LHCN-M2 (cell line): ENCODE results near the gene KTN1. TPM values are rescaled to one million over a fixed set of nuclear protein-coding genes. Genes with fewer than 3 reads are reported as not detected.
A peak's percentile ranks its signal among the peaks of the same experiment; 100 is the strongest.

Experiments used
- DNase-seq: peaks from one replicate; pipeline ENCODE4 v3.0.0-alpha.2; 2012; ENCODE audit warnings: low read depth
- total RNA-seq: library from RNA; depleted of rRNA; stranded (reverse); fragments of >200 nt; gene quantifications from 2 replicates; pipeline ENCODE4 v1.2.3, GENCODE V29; 2014; rRNA removed

The KTN1 gene
- total RNA-seq, 1 experiment from 2014 or later: 182 TPM

DNA sequence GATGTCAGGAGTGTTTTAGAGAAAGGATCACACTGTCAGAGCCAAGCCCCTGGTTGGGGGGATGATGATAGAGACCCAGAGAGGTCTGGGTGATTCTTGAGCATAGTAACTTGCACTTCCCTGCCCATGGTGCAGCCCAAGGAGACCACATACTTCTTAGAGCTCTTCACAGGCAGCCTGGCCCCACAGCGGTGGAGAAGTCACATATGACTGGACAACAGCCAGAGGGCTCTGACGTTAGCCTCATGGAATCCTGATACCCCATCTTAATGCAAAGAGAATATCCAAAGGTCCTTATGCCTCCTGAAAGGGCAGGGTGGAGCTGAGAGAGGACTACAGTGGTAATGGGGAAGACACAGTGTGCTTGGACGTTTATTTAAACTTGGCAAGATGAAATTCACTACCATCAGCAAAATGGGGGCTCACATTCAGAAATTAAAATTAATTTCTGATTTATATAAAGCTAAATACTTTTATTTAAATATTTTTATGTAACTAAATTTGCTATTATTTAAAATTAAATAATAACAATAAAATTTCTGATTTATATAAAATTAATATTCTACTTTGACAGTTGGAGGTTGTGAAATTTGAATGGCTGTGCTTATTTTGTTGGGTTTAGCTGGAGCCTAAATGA lies 131.3 kb downstream of the KTN1 start:
- DNase-seq: peak; percentile 22

DNA sequence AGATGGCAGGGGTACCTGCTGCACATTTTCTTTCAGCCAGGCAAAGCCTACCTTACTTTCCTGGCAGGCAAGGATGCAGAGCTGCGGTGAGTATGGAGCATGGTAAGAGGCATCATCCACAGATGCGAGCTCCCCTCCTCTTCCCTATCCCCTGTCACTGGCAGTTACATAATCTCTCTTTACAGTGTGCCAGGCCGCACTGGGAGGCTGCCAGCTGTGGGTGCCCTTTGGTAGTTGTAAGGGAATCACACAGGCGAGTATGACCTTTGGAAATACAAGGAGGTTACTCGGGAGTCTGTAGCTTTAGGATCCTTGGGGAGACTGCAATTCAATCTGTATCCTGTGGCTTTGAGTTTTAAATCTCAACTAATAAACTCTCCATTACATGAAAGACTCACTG lies 132.5 kb downstream of the KTN1 start:
- DNase-seq: no peak

DNA sequence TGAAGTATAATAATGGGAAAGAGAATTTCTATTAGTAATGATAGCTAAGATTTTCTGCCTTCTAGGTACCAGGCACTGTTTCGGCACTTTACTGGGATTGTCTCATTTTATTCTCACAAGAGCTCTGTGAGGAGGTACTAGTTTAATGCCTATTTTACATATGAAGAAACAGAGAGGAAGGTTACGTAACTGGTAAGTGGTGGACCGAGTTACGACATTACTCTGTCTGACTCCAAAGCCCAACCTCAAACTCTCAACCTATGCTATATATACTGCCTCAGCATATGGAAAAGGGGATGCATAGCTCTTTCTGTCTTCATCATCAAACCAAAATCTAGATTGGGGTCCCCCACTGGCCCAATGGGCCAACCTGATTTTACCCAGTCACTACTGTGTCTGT lies 133.5 kb downstream of the KTN1 start:
- DNase-seq: no peak

DNA sequence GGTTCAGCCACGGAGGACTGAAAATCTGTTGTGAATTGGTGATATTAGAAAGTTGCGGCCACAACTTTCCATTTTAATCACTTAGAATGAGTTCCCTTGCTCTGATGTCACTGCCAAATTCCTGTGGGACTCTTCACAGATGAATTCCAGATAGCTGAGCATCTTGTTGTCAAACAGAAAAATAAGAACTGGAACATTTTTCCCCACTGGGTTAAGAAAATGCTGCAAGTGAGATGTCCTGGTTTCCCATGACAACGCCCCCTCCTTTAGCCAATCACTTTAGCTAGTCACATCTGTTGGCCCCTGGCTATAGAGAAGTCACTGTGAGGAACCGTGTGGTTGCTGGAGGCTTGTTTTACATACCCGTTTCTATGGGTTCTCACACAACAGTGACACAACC lies 135.9 kb downstream of the KTN1 start:
- DNase-seq: peak; percentile 89

DNA sequence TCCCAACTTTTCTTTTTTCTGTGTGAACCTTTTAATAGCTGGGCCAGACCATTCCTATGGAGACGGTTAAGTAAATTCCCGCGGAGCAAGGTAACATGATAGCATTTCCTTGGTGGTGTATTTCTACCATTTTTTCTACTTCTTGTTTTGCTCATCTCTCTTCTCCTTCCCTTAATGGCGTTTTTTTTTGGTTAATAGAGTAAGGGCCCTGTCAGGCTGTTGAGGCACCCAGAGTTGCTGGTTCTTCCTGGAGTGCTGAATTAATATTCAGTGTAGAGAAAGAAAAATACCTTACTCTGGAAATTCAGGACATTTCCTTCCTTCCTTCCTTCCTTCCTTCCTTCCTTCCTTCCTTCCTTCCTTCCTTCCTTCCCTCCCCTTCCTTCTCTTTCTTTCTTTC lies 137.6 kb downstream of the KTN1 start:
- DNase-seq: no peak

DNA sequence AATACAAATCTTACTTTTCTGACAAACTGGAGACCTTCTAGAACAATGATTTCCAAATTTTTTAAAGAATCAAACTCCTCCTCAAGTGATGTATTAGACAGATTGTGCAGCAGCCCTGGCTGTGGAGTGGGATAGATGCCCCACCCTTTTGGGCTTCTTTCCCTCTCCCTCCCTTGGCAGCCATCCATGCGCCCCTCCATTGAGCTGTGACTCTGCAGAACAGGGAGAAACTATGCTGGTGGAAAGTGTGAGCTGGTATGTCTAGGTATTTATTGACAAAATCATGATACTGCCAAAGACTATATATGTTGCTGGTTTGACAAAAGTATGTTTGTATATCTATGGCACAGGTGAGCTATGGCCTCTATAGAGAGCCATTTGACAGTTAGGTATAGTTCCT lies 138.5 kb downstream of the KTN1 start:
- DNase-seq: no peak

DNA sequence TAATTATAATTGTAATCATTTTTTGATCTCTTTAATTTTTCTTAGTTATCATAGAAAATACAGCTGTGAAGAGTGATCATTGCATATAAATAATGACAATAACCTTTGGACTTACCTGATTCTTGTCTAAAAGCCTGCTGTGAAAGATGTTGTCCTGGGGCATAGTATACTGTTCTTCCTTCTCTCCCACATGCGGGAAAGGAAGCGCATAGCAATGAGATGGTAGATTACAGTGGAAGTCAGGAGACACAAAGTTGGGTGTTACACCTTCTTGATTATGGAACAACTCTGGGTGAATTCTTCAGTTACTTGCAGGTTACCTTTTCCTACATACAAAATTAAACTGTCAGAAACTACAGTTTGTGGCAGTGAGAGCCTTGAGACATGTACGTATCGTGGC lies 140.8 kb downstream of the KTN1 start:
- no peak for DNase-seq

DNA sequence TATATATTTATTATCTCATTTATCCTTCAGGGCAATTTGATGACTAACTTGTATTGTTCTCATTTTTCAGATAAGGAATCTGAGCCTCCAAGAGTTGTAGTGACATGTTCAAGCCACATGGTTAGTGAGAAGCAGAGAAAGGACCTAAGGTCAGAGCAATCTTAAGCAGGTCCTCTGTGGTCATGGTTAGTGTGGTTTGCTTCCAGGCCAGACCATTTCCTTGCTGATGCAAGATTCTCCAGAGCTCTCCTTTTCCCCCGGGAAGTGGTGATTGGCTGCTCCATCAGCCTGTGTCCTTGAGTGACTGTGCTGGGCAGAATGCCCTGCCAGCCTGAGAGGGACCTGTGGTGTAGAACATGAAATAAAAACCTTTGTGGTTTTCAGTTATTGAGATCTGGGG lies 141.3 kb downstream of the KTN1 start:
- peak; percentile 96 for DNase-seq

DNA sequence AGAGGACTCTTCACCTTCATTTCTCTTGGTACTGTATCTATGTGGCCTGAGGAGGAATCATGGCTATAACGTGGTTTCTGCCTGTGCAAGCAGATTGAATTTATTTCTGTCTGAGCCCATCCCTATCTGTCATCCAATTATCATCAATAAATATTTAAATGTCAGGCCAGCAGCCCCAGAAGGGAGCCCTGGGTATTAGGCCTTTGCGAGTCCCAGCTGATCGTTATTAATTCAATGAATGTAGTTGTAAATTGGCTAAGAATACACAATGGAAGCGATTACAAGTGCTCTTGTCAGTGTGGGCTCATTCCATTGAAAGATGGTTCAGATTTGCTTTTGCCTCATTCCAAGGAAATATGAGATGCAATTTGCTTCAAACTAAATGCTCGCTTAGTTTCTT lies 142.0 kb downstream of the KTN1 start:
- DNase-seq: no peak

DNA sequence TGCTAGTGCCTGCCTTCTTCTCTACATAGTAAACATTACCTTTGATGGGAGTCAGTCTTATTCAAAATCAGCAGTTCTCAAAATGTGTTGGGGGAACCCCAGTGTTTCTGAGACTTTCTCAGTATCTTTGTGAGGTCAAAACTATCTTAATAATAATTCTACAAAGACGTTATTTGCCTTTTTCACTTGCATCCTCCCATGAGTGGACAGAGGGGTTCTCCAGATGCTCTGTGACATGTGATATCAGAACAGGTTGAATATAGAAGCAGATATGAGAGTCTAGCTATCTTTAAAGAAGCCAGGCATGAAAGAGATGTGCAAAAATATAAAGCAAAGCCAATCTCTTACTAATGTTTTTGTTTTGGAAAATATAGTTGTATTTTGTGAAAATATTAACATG lies 144.7 kb downstream of the KTN1 start:
- no peak for DNase-seq

DNA sequence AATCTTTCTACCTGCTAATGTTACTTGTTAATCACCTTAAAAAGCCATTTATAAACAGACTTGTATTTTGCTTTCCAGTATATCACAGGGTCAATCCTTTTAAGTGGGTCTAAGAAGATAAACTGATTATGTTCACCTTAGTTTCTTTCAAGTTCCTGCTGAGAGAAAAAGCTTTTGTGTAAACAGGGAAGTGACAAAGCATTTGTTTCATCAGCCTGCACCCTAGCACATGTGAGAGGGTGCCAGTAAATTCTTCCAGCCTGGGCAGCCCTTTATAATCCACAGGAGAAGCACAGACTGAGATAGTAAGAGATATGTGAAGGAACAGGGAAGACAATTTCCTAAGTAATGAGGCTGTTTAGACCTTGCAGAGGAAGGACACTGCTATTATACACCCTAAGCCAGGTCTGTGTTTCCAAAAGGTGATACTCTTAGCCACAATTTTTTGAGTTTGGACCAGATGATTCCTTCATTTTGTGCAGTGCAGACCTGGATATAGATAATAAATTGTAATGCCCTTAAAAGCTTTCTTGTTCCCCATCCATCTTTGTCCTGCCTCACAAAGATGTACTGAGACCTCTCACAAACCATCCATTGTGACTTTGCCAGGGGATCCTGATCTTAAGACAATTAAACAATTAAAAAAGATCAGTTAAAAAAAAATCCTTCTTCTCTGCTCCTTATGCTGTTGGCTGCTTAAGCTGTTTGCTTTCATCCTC lies 150.7 kb downstream of the KTN1 start:
- no peak for DNase-seq

DNA sequence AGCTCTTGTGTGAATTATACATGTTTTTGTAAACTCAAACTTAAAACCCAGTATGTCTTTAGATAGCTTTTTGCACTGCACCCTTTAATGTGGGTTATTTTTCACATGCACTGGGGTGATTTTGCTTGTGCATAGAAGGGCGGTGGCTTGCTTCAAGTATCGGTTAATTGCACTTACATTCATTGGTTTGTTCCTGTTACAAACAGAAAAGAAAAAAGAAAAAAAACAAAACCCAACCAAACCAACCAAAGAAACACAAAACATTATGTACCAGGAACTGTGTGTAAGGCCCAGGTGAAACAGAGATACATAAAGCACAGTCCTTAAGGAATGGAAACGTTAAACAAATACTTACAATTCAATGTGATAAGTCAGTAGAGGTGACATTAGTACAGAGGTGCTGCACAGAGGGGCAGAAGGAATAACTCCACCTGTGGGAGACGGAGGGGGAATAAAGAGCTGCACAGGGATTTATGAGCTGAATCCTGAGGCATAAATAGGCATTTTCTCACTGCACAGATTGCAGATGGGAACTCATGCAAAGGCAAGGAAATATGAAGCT lies 151.4 kb downstream of the KTN1 start:
- no peak for DNase-seq

DNA sequence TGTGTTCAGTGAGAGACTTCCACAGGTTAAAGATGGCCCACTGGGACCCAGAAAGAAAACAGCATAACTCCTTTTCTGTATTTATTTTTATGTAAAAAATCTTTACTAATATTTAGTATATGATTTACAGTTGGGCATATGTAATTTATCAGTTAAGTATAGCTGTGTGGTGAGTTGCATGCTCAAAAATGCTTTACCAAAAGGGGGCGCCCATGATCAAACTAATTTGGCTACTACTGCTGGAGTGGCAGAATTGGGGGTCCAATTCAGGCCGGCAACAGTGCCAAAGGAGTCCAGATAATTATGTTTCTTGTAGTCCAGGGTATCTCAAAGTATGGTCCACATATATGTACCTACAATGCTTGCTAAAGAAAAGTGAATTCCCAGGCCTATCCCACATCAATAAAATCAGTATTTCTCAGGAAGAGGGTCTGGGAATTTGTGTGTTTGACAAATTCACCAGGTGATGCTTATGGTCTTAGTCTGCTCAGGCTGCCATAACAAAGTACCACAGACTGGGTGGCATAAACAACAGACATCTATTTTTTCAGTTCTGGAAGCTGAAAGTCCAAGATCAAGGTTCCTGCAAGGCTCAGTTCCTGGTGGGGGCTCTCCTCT lies 152.0 kb downstream of the KTN1 start:
- DNase-seq: no peak

DNA sequence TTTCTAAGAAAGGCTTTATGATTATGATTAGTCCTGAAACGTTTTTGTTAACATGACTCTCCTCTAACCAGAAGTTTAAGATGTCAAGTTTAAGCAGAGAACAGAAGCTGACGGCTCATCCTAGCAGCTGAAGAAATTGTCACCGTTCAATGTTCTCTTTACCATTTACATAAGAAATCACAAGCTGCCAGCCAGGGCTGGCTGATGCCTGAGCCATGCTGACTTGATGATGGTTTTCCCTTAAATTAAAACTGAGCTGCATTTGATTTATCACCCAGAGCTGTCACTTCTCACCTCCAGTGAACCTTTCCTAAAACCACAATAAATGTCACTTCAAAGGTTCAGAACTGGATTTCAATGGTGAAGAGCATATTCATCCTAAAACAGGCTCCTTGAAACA lies 153.6 kb downstream of the KTN1 start:
- DNase-seq: no peak

Other genes with a start within 250 kb of the KTN1 start
- gene ATG14, start 168.4 kb upstream of the KTN1 start, total RNA-seq: 9.0 and 9.5 TPM in 2 replicates
- gene TBPL2, start 139.6 kb upstream of the KTN1 start, total RNA-seq: not detected in 2 replicates